ENCODE data around the gene GABPB1. TPM values are rescaled to one million over a fixed set of nuclear protein-coding genes. Genes with fewer than 3 reads are reported as not detected.

GABPB1 gene
- total RNA-seq, 2 donors from 2014 or later: 9.7 to 11.5 TPM

Other genes with a start within 250 kb of the GABPB1 start
- gene ATP8B4, start 236.0 kb downstream of the GABPB1 start, total RNA-seq: 1 to 10 TPM; 5.4 to 9.7 TPM
- under 1 TPM; 0.10 to 0.74 TPM for gene SLC27A2, start 173.0 kb downstream of the GABPB1 start, total RNA-seq
- 1 to 10 TPM in 1 of 2 donors, under 1 TPM in 1; 0.65 to 1.1 TPM for gene HDC, start 89.5 kb downstream of the GABPB1 start, total RNA-seq
- 10 to 100 TPM; 44.9 to 46.7 TPM for gene USP8, start 69.2 kb upstream of the GABPB1 start, total RNA-seq
- under 1 TPM in 1 of 2 donors, not detected in 1; 0.47 TPM for gene USP50, start 191.5 kb upstream of the GABPB1 start, total RNA-seq